Stomach (tissue), 9 donors: ENCODE measurements around the gene CHRND. TPM values are rescaled to one million over a fixed set of nuclear protein-coding genes. Genes with fewer than 3 reads are reported as not detected.

Experiments
- DNase-seq, 2 donors: peaks; one replicate each; pipeline versions ENCODE4 v3.0.0 to v3.0.0-alpha.2; 2013 to 2019
- H3K27ac ChIP-seq, 5 donors: fragments of 200-600 bp in 4 of 5; sonication (generic) in 4 of 5; one replicate each; pipeline ENCODE4 v1.5.1; 2013 to 2019; ENCODE audit warnings: mild to moderate bottlenecking in 1 of 5, moderate library complexity in 1 of 5
- H3K27me3 ChIP-seq, 3 donors: fragments of 200-600 bp; sonication (generic); one replicate each; pipeline ENCODE4 v1.5.1; 2017 to 2019; ENCODE audit warnings: mixed run types in 1 of 3
- H3K36me3 ChIP-seq, 4 donors: fragments of 200-600 bp; sonication (generic); 1 replicate in 3 of 4; 2 replicates in 1 of 4; pipeline ENCODE4 v1.5.1; 2016 to 2019
- H3K4me1 ChIP-seq, 4 donors: fragments of 200-600 bp; sonication (generic); one replicate each; pipeline ENCODE4 v1.5.1; 2016 to 2019
- H3K4me3 ChIP-seq, 4 donors: fragments of 200-600 bp; sonication (generic) in 3 of 4; one replicate each; pipeline ENCODE4 v1.5.1; 2016 to 2019; ENCODE audit warnings: mild to moderate bottlenecking in 1 of 4
- H3K9me3 ChIP-seq, 4 donors: fragments of 200-600 bp; sonication (generic); one replicate each; pipeline ENCODE4 v1.5.1; 2016 to 2019
- CTCF ChIP-seq, 7 experiments: fragments of 450-650 bp in 4 of 7; fragments of 200-600 bp in 3 of 7; sonication (generic) in 3 of 7; IDR thresholded peaks; one replicate each; pipeline ENCODE4 v1.5.1; 2016 to 2019; ENCODE audit warnings: antibody characterized with exemption in 7 of 7, control low read depth in 2 of 7, mild to moderate bottlenecking in 1 of 7
- EP300 ChIP-seq: sonication (generic); formaldehyde crosslinking; IDR thresholded peaks from one replicate; pipeline ENCODE4 v1.6.1; 2017; ENCODE audit warnings: antibody characterized with exemption
- POLR2A ChIP-seq, 4 donors: fragments of 450-650 bp; IDR thresholded peaks; one replicate each; pipeline ENCODE4 v1.6.1; 2016; ENCODE audit warnings: antibody characterized with exemption in 4 of 4, control low read depth in 2 of 4, mild to moderate bottlenecking in 1 of 4, moderate library complexity in 1 of 4
- POLR2AphosphoS5 ChIP-seq, 3 donors: sonication (generic); formaldehyde crosslinking; IDR thresholded peaks; one replicate each; pipeline ENCODE4 v1.6.1; 2016; ENCODE audit warnings: antibody characterized with exemption in 3 of 3
- WGBS, 5 donors: extraction: QIAGEN DNeasy Blood & Tissue Kit in 3 of 5; methylation state at CpG; one replicate each; pipeline versions ENCODE4 v1.1.5 to v1.1.7; 2013 to 2018; 5-methylcytosine and 5-hydroxymethylcytosine counted together
- intact Hi-C: fragments of 100-400 bp; cut with DNase I; formaldehyde crosslinking; loops from one replicate; pipeline ENCODE4 v1.15.1; 2023; ENCODE audit warnings: low total_unique reads
- polyA plus RNA-seq, 3 donors: library from polyadenylated mRNA; stranded (reverse); fragments of 200-250 nt; gene quantifications; one replicate each; pipeline ENCODE4 v1.2.3, GENCODE V29; 2013
- total RNA-seq, 5 donors: library from RNA; depleted of rRNA; stranded (reverse); fragments of >200 nt; gene quantifications; one replicate each; pipeline versions ENCODE4 v1.1.0 to v1.2.3, GENCODE V29; 2014 to 2016
- donor health status: healthy with polysubstance abuse.
- donor health status: Bipolar disorder and iron deficiency.
- donor health status: healthy.

The CHRND gene
- total and polyA plus RNA-seq, 8 donors, result not detected

- H3K27me3 ChIP-seq, result peaks cover 32 to 100% (median 50%) of the 10 kb centered on the region in 3 donors
- TF ChIP-seq POLR2A (IDR thresholded peaks at IDR 0.05), result no peak
- TF ChIP-seq POLR2AphosphoS5 (IDR thresholded peaks at IDR 0.05), result no peak
Observed at GRCh38 chr2:232484628-232485347, 41.2 kb upstream of the CHRND start.

GRCh38 chr2:232485348-232485756 is 40.6 kb upstream of the CHRND start:
- peak overlapping the region in 1 of 4 donors; percentile 16 for H3K4me3 ChIP-seq
- H3K4me1 ChIP-seq, result peaks cover 10 to 28% (median 19%) of the 10 kb centered on the region in 4 donors
- H3K27me3 ChIP-seq, result peaks cover 32 to 100% (median 50%) of the 10 kb centered on the region in 3 donors
- 5 to 10% (median 9%) methylated on average over 12 to 22 of the region's 22 CpGs for WGBS, 5 donors
- intact Hi-C loops, result no loop called here
- no peak overlapping the region for H3K27ac ChIP-seq
- DNase-seq, result peak in 1 of 2 donors; percentile 18
- H3K36me3 ChIP-seq, result no peaks in the 10 kb centered on the region
- no peaks in the 10 kb centered on the region for H3K9me3 ChIP-seq
- TF ChIP-seq CTCF (IDR thresholded peaks at IDR 0.05) (no peak), POLR2AphosphoS5 (IDR thresholded peaks at IDR 0.05) (no peak), POLR2A (IDR thresholded peaks at IDR 0.05) (no peak), EP300 (no peak)

More at GRCh38 chr2:232484628-232485347, 41.2 kb upstream of the CHRND start:
- H3K36me3 ChIP-seq, result no peaks in the 10 kb centered on the region
- intact Hi-C loops, result no loop called here
- no peak for DNase-seq
- WGBS, 5 donors, result 69 to 80% (median 76%) methylated on average over 5 to 12 of the region's 12 CpGs
- H3K4me1 ChIP-seq, result peaks cover 10 to 28% (median 19%) of the 10 kb centered on the region in 4 donors
- no peak overlapping the region for H3K27ac ChIP-seq
- no peaks in the 10 kb centered on the region for H3K9me3 ChIP-seq
- H3K4me3 ChIP-seq, result no peak overlapping the region

- Histone ChIP-seq H3K36me3 (no peaks in the 10 kb centered on the region), H3K27me3 (peaks cover 32 to 100% (median 50%) of the 10 kb centered on the region in 3 donors), H3K4me3 (peak overlapping the region in 2 of 4 donors; percentile 9 to 16), H3K27ac (no peak overlapping the region), H3K4me1 (peaks cover 10 to 28% (median 19%) of the 10 kb centered on the region in 4 donors), H3K9me3 (no peaks in the 10 kb centered on the region)
- TF ChIP-seq POLR2A (IDR thresholded peaks at IDR 0.05) (no peak), POLR2AphosphoS5 (IDR thresholded peaks at IDR 0.05) (no peak), EP300 (no peak), CTCF (IDR thresholded peaks at IDR 0.05) (no peak)
- DNase-seq, result peak in 1 of 2 donors; percentile 43
- WGBS, 5 donors, result 2 to 9% (median 3%) methylated on average over 38 to 111 of the region's 111 CpGs
- intact Hi-C loops, result no loop called here
Observed at GRCh38 chr2:232485757-232486557, 40.0 kb upstream of the CHRND start.

GRCh38 chr2:232486558-232487384 is 39.2 kb upstream of the CHRND start:
- Histone ChIP-seq H3K27ac (no peak overlapping the region), H3K9me3 (no peaks in the 10 kb centered on the region), H3K36me3 (no peaks in the 10 kb centered on the region), H3K4me1 (peaks cover 10 to 28% (median 19%) of the 10 kb centered on the region in 4 donors), H3K4me3 (peak overlapping the region in 3 of 4 donors; percentile 24 to 37 (median 32)), H3K27me3 (peaks cover 32 to 97% (median 50%) of the 10 kb centered on the region in 3 donors)
- no peak for TF ChIP-seq POLR2A (IDR thresholded peaks at IDR 0.05)
- TF ChIP-seq CTCF (IDR thresholded peaks at IDR 0.05), result no peak
- TF ChIP-seq EP300, result no peak
- TF ChIP-seq POLR2AphosphoS5 (IDR thresholded peaks at IDR 0.05), result no peak
- WGBS, 5 donors, result 2 to 5% (median 4%) methylated on average over 17 to 74 of the region's 74 CpGs
- DNase-seq, result no peak
- intact Hi-C loops, result no loop called here
